Endothelial cell of umbilical vein (primary cell): ENCODE results near the gene CCDC187. TPM values are rescaled to one million over a fixed set of nuclear protein-coding genes. Genes with fewer than 3 reads are reported as not detected.

ENCODE experiments used
- BruUV-seq: library from RNA; stranded (reverse); fragments of 400-500 nt; replicated peaks from 2 replicates; lab custom pipeline; 2021; lab: Mats Ljungman, UMichigan
- CTCF ChIA-PET: fragments of 300-600, 350-600 bp; sonication (Branson Sonifier 250); formaldehyde crosslinking; loops from one replicate; lab custom pipeline; 2021; ENCODE audit warnings: antibody characterized with exemption, inconsistent platforms; lab: Charles Lee
- POLR2A ChIA-PET: fragments of 300-600, 350-600 bp; sonication (Branson Sonifier 250); formaldehyde crosslinking; loops from one replicate; lab custom pipeline; 2021; ENCODE audit warnings: antibody characterized with exemption, inconsistent platforms; lab: Charles Lee
- DNase-seq: peaks from one replicate; pipeline ENCODE4 v3.0.0-alpha.2; 2011; ENCODE audit warnings: low read depth, low spot score
- FAIRE-seq: peaks from 2 replicates; lab custom pipeline; 2011; peaks lifted over from hg19 to GRCh38; lab: Jason Lieb, UNC
- H2AFZ ChIP-seq: 2 replicates; pipeline ENCODE4 v1.6.0; 2012; ENCODE audit warnings: low read depth, low read length, control low read depth, inconsistent platforms
- H3K27ac ChIP-seq: 2 replicates; pipeline ENCODE4 v1.5.1; 2011; ENCODE audit warnings: low read depth, mild to moderate bottlenecking, control low read depth, low read length, moderate library complexity; ENCODE audit not compliant: insufficient read depth
- H3K27me3 ChIP-seq, 2 experiments: 2 replicates each; pipeline versions ENCODE4 v1.6.0 to v1.6.1; 2011; ENCODE audit warnings: low read length in 2 of 2, mixed read lengths in 1 of 2; ENCODE audit not compliant: control insufficient read depth in 2 of 2, insufficient read depth in 2 of 2
- H3K36me3 ChIP-seq, 2 experiments: 2 replicates in 1 of 2; 3 replicates in 1 of 2; pipeline ENCODE4 v1.5.1; 2011; ENCODE audit warnings: low read length in 2 of 2, mild to moderate bottlenecking in 1 of 2, moderate library complexity in 1 of 2; ENCODE audit not compliant: control insufficient read depth in 2 of 2, insufficient read depth in 2 of 2; ENCODE audit errors: extremely low read depth in 1 of 2
- H3K4me1 ChIP-seq: 3 replicates; pipeline ENCODE4 v1.5.1; 2011; ENCODE audit warnings: mild to moderate bottlenecking, low read length; ENCODE audit not compliant: control insufficient read depth, insufficient read depth; ENCODE audit errors: extremely low read depth
- H3K4me2 ChIP-seq: 2 replicates; pipeline ENCODE4 v1.6.1; 2011; ENCODE audit warnings: low read length, control low read depth, mixed read lengths; ENCODE audit not compliant: insufficient read depth
- H3K4me3 ChIP-seq, 3 experiments: fragments of 200-600 bp in 1 of 3; sonication (generic), shearing (Covaris generic) in 1 of 3; replicated peaks in 1 of 3; 2 replicates each; pipeline ENCODE4 v1.5.1; 2011 to 2016; ENCODE audit warnings: control low read depth in 3 of 3, low read length in 3 of 3, mild to moderate bottlenecking in 2 of 3, inconsistent platforms in 1 of 3, low read depth in 1 of 3, moderate library complexity in 1 of 3; ENCODE audit not compliant: insufficient read depth in 1 of 3
- H3K79me2 ChIP-seq: 2 replicates; pipeline ENCODE4 v1.6.0; 2012; ENCODE audit warnings: low read length, inconsistent platforms; ENCODE audit not compliant: control insufficient read depth, insufficient read depth
- H3K9ac ChIP-seq: replicated peaks from 2 replicates; pipeline ENCODE3; 2011; ENCODE audit warnings: low read length, control low read depth; ENCODE audit not compliant: insufficient read depth; ENCODE audit errors: extremely low read depth
- H3K9me1 ChIP-seq: replicated peaks from 3 replicates; pipeline ENCODE4 v1.6.0; 2011; ENCODE audit warnings: mild to moderate bottlenecking, low read length; ENCODE audit not compliant: control insufficient read depth, insufficient read depth; ENCODE audit errors: extremely low read depth
- H3K9me3 ChIP-seq: replicated peaks from 2 replicates; pipeline ENCODE4 v1.5.1; 2012; ENCODE audit warnings: low read length, inconsistent platforms; ENCODE audit not compliant: control insufficient read depth, insufficient read depth
- H4K20me1 ChIP-seq: replicated peaks from 2 replicates; pipeline ENCODE3; 2011; ENCODE audit warnings: mild to moderate bottlenecking, low read length; ENCODE audit not compliant: control insufficient read depth, insufficient read depth; ENCODE audit errors: extremely low read depth
- CTCF ChIP-seq, 2 donors: IDR thresholded peaks; 1 replicate in 1 of 2; 2 replicates in 1 of 2; pipeline ENCODE4 v1.5.1; 2011; ENCODE audit warnings: low read length in 2 of 2, mild to moderate bottlenecking in 2 of 2, moderate library complexity in 2 of 2, control low read depth in 1 of 2, inconsistent platforms in 1 of 2, low read depth in 1 of 2; ENCODE audit not compliant: insufficient read depth in 1 of 2; ENCODE audit errors: extremely low read depth in 1 of 2
- EZH2 ChIP-seq: IDR thresholded peaks from 2 replicates; pipeline ENCODE4 v1.6.1; 2012; ENCODE audit warnings: borderline replicate concordance, low read depth, mild to moderate bottlenecking, moderate library complexity, low read length, inconsistent platforms; ENCODE audit not compliant: severe bottlenecking
- FOS ChIP-seq: IDR thresholded peaks from 2 replicates; pipeline ENCODE4 v1.6.1; 2011; ENCODE audit warnings: mild to moderate bottlenecking, low read length, moderate library complexity, borderline replicate concordance; ENCODE audit not compliant: insufficient read depth
- GATA2 ChIP-seq: IDR thresholded peaks from 2 replicates; pipeline ENCODE4 v1.7.0; 2011; ENCODE audit warnings: low read depth, mild to moderate bottlenecking, moderate library complexity, mixed read lengths, low read length; ENCODE audit not compliant: insufficient read length, insufficient read depth
- JUN ChIP-seq: IDR thresholded peaks from 2 replicates; pipeline ENCODE4 v1.6.1; 2011; ENCODE audit warnings: borderline replicate concordance, low read depth; ENCODE audit not compliant: insufficient read length, insufficient read depth
- MAX ChIP-seq: IDR thresholded peaks from 2 replicates; pipeline ENCODE4 v1.6.1; 2011; ENCODE audit not compliant: insufficient read depth, insufficient read length
- MYC ChIP-seq: IDR thresholded peaks from one replicate; pipeline ENCODE4 v1.6.1; 2011; ENCODE audit warnings: mild to moderate bottlenecking, low read depth, low read length
- POLR2A ChIP-seq: IDR thresholded peaks from 2 replicates; pipeline ENCODE4 v1.6.1; 2012; ENCODE audit warnings: low read depth, mild to moderate bottlenecking, control low read depth, low read length
- POLR2AphosphoS5 ChIP-seq: IDR thresholded peaks from 2 replicates; pipeline ENCODE4 v1.6.1; 2012; ENCODE audit warnings: low read depth, mild to moderate bottlenecking, control low read depth, low read length, moderate library complexity; ENCODE audit not compliant: insufficient read depth
- dilution Hi-C: fragments of 300-500 bp; cut with MboI; formaldehyde crosslinking; loops from one replicate; pipeline ENCODE4 v1.15.0; 2019; ENCODE audit warnings: low sequenced_read_pairs; ENCODE audit not compliant: extremely low pct_ligation_motif_present
- intact Hi-C: fragments of 100-400 bp; cut with micrococcal nuclease; formaldehyde crosslinking; loops from one replicate; pipeline ENCODE4 v1.10.0; 2022
- polyA plus RNA-seq, 4 experiments: library from polyadenylated mRNA; depleted of rRNA in 3 of 4; stranded (reverse) in 3 of 4; unstranded in 1 of 4; fragments of >200 nt; gene quantifications; 2 replicates each; pipeline versions ENCODE4 v1.2.1 to v1.2.3, GENCODE V29; 2011 to 2012; ENCODE audit warnings: missing spikeins in 1 of 4
- total RNA-seq: library from RNA; stranded (reverse); gene quantifications from 2 replicates; pipeline ENCODE4 v1.2.3, GENCODE V29; 2021

The CCDC187 gene
- total and polyA plus RNA-seq, 2 donors (not counting 3 experiments of a cell fraction or from before 2014, with no cell fraction given) = not detected

GRCh38 chr9:136281421-136282271 is 22.2 kb downstream of the CCDC187 start:
- no TSS peak for BruUV-seq
- dilution Hi-C loops (no loop called here), intact Hi-C loops (loop anchor here (10.0 kb wide), 2 partner anchors 317 to 677 kb away; partner anchors contain the start of gene UBAC1)
- Histone ChIP-seq H3K9me1 (no peaks in the 10 kb centered on the region), H3K4me2 (no peak overlapping the region), H2AFZ (no peak overlapping the region), H3K27ac (no peak overlapping the region), H4K20me1 (no peaks in the 10 kb centered on the region), H3K4me1 (no peaks in the 10 kb centered on the region), H3K27me3 (peaks cover 0 to 2% of the 10 kb centered on the region in 2 experiments), H3K36me3 (no peaks in the 10 kb centered on the region), H3K79me2 (no peaks in the 10 kb centered on the region), H3K4me3 (no peak overlapping the region), H3K9ac (no peak overlapping the region), H3K9me3 (no peaks in the 10 kb centered on the region)
- FAIRE-seq = no peak
- TF ChIP-seq MYC (no peak), MAX (no peak), JUN (no peak), POLR2A (no peak), FOS (no peak), EZH2 (no peak), POLR2AphosphoS5 (no peak), CTCF (IDR thresholded peaks at IDR 0.05; ENCODE audit: extremely low read depth in 1 of 2, insufficient read depth in 1 of 2, low read depth in 1 of 2, low read length in 2 of 2) (no peak), GATA2 (no peak)
- CTCF ChIA-PET = interaction anchor here (1.4 to 3.8 kb wide), 3 partner anchors 15 to 149 kb away, joined by 5 to 16 read pairs (median 9); no protein-coding TSS in a partner anchor
- no peak for DNase-seq
- POLR2A ChIA-PET = no interaction called here
